CD14-positive monocyte (primary cell): ENCODE data around the gene UROC1. TPM values are rescaled to one million over a fixed set of nuclear protein-coding genes. Genes with fewer than 3 reads are reported as not detected.
A peak's percentile ranks its signal among the peaks of the same experiment; 100 is the strongest.

ENCODE experiments used
- DNase-seq, 3 donors: peaks; one replicate each; pipeline ENCODE4 v3.0.0-alpha.2; 2011 to 2022
- H2AFZ ChIP-seq: 2 replicates; pipeline ENCODE4 v1.6.0; 2012; ENCODE audit warnings: mild to moderate bottlenecking, low read depth, low read length, inconsistent platforms; ENCODE audit not compliant: insufficient read depth, poor library complexity, severe bottlenecking
- H3K27ac ChIP-seq, 2 donors: 1 replicate in 1 of 2; 2 replicates in 1 of 2; pipeline ENCODE4 v1.5.1; 2012 to 2013; ENCODE audit warnings: low read length in 2 of 2, control low read depth in 1 of 2, inconsistent platforms in 1 of 2, low read depth in 1 of 2, mild to moderate bottlenecking in 1 of 2
- H3K27me3 ChIP-seq, 2 donors: one replicate each; pipeline versions ENCODE4 v1.6.0 to v1.6.1; 2011 to 2013; ENCODE audit warnings: low read length in 2 of 2; ENCODE audit not compliant: control insufficient read depth in 2 of 2, insufficient read depth in 2 of 2
- H3K36me3 ChIP-seq, 2 donors: replicated peaks in 1 of 2; 1 replicate in 1 of 2; 2 replicates in 1 of 2; pipeline versions ENCODE4 v1.5.1 to v1.6.1; 2012 to 2013; ENCODE audit warnings: low read length in 2 of 2, control low read depth in 1 of 2, inconsistent platforms in 1 of 2, mild to moderate bottlenecking in 1 of 2; ENCODE audit not compliant: insufficient read depth in 2 of 2, control insufficient read depth in 1 of 2
- H3K4me1 ChIP-seq, 2 donors: 1 replicate in 1 of 2; 2 replicates in 1 of 2; pipeline versions ENCODE4 v1.5.1 to v1.6.1; 2012 to 2013; ENCODE audit warnings: low read length in 2 of 2, control low read depth in 1 of 2, inconsistent platforms in 1 of 2, mild to moderate bottlenecking in 1 of 2, moderate library complexity in 1 of 2; ENCODE audit not compliant: insufficient read depth in 2 of 2, control insufficient read depth in 1 of 2
- H3K4me2 ChIP-seq: replicated peaks from 2 replicates; pipeline ENCODE3; 2012; ENCODE audit warnings: low read length, moderate library complexity, mild to moderate bottlenecking; ENCODE audit not compliant: poor library complexity, severe bottlenecking; ENCODE audit errors: extremely low read depth
- H3K4me3 ChIP-seq, 3 experiments: fragments of 200-600 bp in 1 of 3; sonication (generic) in 1 of 3; replicated peaks in 1 of 3; 1 replicate in 2 of 3; 2 replicates in 1 of 3; pipeline ENCODE4 v1.5.1; 2011 to 2013; ENCODE audit warnings: low read length in 3 of 3, mild to moderate bottlenecking in 3 of 3, control low read depth in 2 of 3, low read depth in 2 of 3, inconsistent platforms in 1 of 3, moderate library complexity in 1 of 3
- H3K79me2 ChIP-seq: 2 replicates; pipeline ENCODE4 v1.6.0; 2012; ENCODE audit warnings: mild to moderate bottlenecking, control low read depth, inconsistent platforms, low read length, moderate library complexity; ENCODE audit not compliant: insufficient read depth
- H3K9ac ChIP-seq: 2 replicates; pipeline ENCODE4 v1.6.0; 2017; ENCODE audit warnings: low read length, mild to moderate bottlenecking; ENCODE audit not compliant: insufficient read depth, poor library complexity, severe bottlenecking
- H3K9me3 ChIP-seq, 2 donors: replicated peaks in 1 of 2; 1 replicate in 1 of 2; 2 replicates in 1 of 2; pipeline versions ENCODE4 v1.5.1 to v1.6.1; 2012 to 2013; ENCODE audit warnings: low read length in 2 of 2, control low read depth in 1 of 2; ENCODE audit not compliant: control insufficient read depth in 1 of 2, insufficient read depth in 1 of 2
- H4K20me1 ChIP-seq: 2 replicates; pipeline ENCODE4 v1.6.0; 2012; ENCODE audit warnings: mild to moderate bottlenecking, low read length, control low read depth, moderate library complexity; ENCODE audit not compliant: insufficient read depth
- H3K27ac Mint-ChIP-seq, 7 donors: one replicate each; pipeline ENCODE4 v1.8.0; 2020; ENCODE audit warnings: mild to moderate bottlenecking in 7 of 7, mixed read lengths in 7 of 7, moderate library complexity in 6 of 7, inconsistent platforms in 2 of 7
- H3K27me3 Mint-ChIP-seq, 3 donors: one replicate each; pipeline ENCODE4 v1.8.0; 2021 to 2022; ENCODE audit warnings: low read depth in 3 of 3, mild to moderate bottlenecking in 3 of 3, mixed read lengths in 3 of 3, moderate library complexity in 3 of 3, inconsistent platforms in 1 of 3
- H3K36me3 Mint-ChIP-seq, 2 donors: one replicate each; pipeline ENCODE4 v1.8.0; 2020; ENCODE audit warnings: mixed read lengths in 2 of 2, inconsistent platforms in 1 of 2, mild to moderate bottlenecking in 1 of 2
- H3K4me1 Mint-ChIP-seq: one replicate; pipeline ENCODE4 v1.8.0; 2020; ENCODE audit warnings: mild to moderate bottlenecking, mixed read lengths
- H3K4me3 Mint-ChIP-seq, 2 donors: one replicate each; pipeline ENCODE4 v1.8.0; 2020; ENCODE audit warnings: mild to moderate bottlenecking in 2 of 2, mixed read lengths in 2 of 2, moderate library complexity in 1 of 2
- H3K9me3 Mint-ChIP-seq, 7 donors: one replicate each; pipeline ENCODE4 v1.8.0; 2020 to 2022; ENCODE audit warnings: mixed read lengths in 7 of 7, mild to moderate bottlenecking in 6 of 7, moderate library complexity in 6 of 7, inconsistent platforms in 2 of 7
- WGBS: methylation state at CpG from one replicate; pipeline ENCODE4 v1.1.5; 2013; ENCODE audit warnings: missing lambda C conversion rate; ENCODE audit not compliant: insufficient coverage; 5-methylcytosine and 5-hydroxymethylcytosine counted together
- intact Hi-C, 2 donors: fragments of 100-400 bp; cut with micrococcal nuclease; formaldehyde crosslinking; loops; one replicate each; pipeline versions ENCODE4 v1.15.0 to v1.15.1; 2023
- polyA plus RNA-seq, 3 donors: library from polyadenylated mRNA; depleted of rRNA in 1 of 3; unstranded in 2 of 3; stranded (reverse) in 1 of 3; fragments of 300-500 nt in 2 of 3; fragments of >200 nt in 1 of 3; fragmentation: Illumina TruSeq in 2 of 3; gene quantifications; 1 replicate in 2 of 3; 2 replicates in 1 of 3; pipeline ENCODE4 v1.2.3, GENCODE V29; 2012 to 2021
- TF ChIP-seq, protein P1 (sequence below): fragments of 200-600 bp; IDR thresholded peaks from one replicate; pipeline ENCODE4 v1.8.0; 2022; ENCODE audit warnings: antibody characterized with exemption, mild to moderate bottlenecking

UROC1 gene
- polyA plus RNA-seq, 3 donors = not detected

DNA sequence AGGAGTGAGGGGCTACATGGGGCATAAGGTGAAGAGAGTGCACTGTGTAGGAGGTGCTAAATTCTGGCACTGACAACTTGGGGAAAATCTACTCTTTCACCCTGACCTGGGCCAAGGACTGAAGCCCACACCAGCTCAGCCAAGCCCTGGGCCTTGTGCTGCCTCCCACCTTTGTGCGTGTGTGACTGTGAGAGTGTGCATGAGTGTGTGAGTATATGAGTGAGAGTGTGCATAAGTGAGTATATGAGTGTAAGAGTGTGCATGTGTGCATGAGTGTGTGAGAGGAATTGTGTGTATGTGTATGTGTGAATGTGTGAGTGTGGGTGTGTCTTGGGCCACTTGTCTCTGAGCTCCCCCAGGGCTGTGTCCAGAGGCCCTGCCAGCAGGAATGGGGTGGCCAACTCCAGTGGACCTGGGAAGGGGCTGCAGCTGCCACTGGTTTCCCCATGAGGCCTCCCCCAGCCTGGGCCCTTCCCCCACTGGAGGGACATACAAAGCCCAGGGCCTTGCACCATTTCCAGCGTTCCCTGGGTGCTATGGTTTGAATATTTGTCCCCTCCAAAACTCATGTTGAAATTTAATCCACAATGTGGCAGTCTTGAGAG, 26.0 kb upstream of the UROC1 start:
- Histone ChIP-seq H4K20me1 (no peaks in the 10 kb centered on the region), H3K4me3 (no peak overlapping the region), H3K36me3 (peaks cover 3 to 10% of the 10 kb centered on the region in 2 donors), H3K9ac (no peak overlapping the region), H3K27me3 (no peaks in the 10 kb centered on the region), H3K79me2 (no peaks in the 10 kb centered on the region), H3K27ac (no peak overlapping the region), H3K4me2 (no peak overlapping the region), H2AFZ (no peak overlapping the region), H3K9me3 (no peaks in the 10 kb centered on the region), H3K4me1 (peaks cover 32 to 42% of the 10 kb centered on the region in 2 donors)
- H3K27ac Mint-ChIP-seq = peak overlapping the region in 1 of 7 donors; percentile 51
- intact Hi-C loops = no loop called here
- H3K4me3 Mint-ChIP-seq = no peak overlapping the region
- H3K9me3 Mint-ChIP-seq = peaks cover 0 to 3% (median 0%) of the 10 kb centered on the region in 7 donors
- no peak for DNase-seq
- H3K27me3 Mint-ChIP-seq = peaks cover 0 to 7% (median 2%) of the 10 kb centered on the region in 3 donors
- TF ChIP-seq, protein P1, sequence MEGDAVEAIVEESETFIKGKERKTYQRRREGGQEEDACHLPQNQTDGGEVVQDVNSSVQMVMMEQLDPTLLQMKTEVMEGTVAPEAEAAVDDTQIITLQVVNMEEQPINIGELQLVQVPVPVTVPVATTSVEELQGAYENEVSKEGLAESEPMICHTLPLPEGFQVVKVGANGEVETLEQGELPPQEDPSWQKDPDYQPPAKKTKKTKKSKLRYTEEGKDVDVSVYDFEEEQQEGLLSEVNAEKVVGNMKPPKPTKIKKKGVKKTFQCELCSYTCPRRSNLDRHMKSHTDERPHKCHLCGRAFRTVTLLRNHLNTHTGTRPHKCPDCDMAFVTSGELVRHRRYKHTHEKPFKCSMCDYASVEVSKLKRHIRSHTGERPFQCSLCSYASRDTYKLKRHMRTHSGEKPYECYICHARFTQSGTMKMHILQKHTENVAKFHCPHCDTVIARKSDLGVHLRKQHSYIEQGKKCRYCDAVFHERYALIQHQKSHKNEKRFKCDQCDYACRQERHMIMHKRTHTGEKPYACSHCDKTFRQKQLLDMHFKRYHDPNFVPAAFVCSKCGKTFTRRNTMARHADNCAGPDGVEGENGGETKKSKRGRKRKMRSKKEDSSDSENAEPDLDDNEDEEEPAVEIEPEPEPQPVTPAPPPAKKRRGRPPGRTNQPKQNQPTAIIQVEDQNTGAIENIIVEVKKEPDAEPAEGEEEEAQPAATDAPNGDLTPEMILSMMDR = no peak
- peaks cover 40% of the 10 kb centered on the region for H3K4me1 Mint-ChIP-seq
- WGBS = 94% methylated on average over 1 of the region's 2 CpGs
- peaks cover 16 to 30% of the 10 kb centered on the region in 2 donors for H3K36me3 Mint-ChIP-seq

DNA sequence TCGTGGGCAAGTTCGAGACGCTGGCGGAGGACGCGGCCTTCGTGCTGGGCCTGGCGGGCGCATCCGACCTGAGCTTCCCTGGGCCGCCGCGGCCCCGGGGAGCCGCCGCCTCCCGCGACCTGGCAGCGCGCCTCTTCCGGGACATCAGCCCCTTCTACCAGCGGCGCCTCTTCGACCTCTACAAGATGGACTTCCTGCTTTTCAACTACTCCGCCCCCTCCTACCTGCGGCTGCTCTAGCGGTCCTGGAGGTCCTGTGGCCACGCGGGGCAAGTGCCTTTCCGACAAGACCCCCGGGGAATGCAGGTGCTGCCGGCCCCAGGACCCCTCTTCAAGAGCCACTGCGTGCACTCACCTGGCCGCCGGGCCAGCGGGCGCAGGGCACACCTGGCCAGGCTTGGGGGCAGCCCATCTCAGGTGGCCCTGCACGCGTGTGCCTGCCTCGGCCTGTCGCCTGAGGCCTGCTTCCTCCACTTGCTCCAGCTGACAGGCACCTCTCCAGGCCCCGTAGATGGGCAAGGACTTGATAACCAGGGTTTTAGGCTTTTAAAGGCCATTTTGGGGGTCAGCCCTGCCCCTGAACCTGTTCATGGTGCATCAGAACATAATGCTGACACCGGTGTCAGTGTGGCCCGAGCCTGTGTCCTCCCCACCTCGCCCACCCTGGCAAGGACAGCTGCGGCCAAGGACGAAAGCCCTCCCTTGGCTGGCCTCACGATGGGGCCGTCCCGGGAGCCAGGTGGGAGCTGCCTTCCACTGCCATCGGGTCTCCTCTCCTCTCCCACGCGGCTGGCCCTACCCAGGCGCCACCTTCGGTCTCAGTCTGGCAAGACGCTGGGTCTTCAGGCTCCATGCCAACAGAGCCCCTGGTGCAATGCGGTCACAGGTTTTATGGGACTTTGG, 25.0 kb upstream of the UROC1 start:
- no peak overlapping the region for H3K4me3 ChIP-seq
- no peak overlapping the region for H3K4me2 ChIP-seq
- Mint-ChIP-seq H3K36me3 (peaks cover 16 to 31% of the 10 kb centered on the region in 2 donors), H3K27ac (peak overlapping the region in 2 of 7 donors; percentile 56 to 63), H3K4me3 (no peak overlapping the region), H3K27me3 (peaks cover 0 to 2% (median 2%) of the 10 kb centered on the region in 3 donors), H3K9me3 (peaks cover 0 to 3% (median 0%) of the 10 kb centered on the region in 7 donors), H3K4me1 (peaks cover 34% of the 10 kb centered on the region)
- H3K36me3 ChIP-seq = peaks cover 3 to 20% of the 10 kb centered on the region in 2 donors
- no peaks in the 10 kb centered on the region for H3K9me3 ChIP-seq
- no peak overlapping the region for H3K9ac ChIP-seq
- H3K27ac ChIP-seq = no peak overlapping the region
- 95% methylated on average over 57 of the region's 57 CpGs for WGBS
- H3K27me3 ChIP-seq = no peaks in the 10 kb centered on the region
- intact Hi-C loops = no loop called here
- H3K79me2 ChIP-seq = no peaks in the 10 kb centered on the region
- no peak overlapping the region for H2AFZ ChIP-seq
- TF ChIP-seq, protein P1 = no peak
- no peaks in the 10 kb centered on the region for H4K20me1 ChIP-seq
- H3K4me1 ChIP-seq = peaks cover 27 to 36% of the 10 kb centered on the region in 2 donors
- no peak for DNase-seq
